HUES6 (cell line): ENCODE results near the gene IL31RA.

Experiments used
- H3K27ac ChIP-seq: 2 replicates; pipeline ENCODE4 v1.7.0; 2013; ENCODE audit warnings: low read depth, mild to moderate bottlenecking, low read length, inconsistent platforms
- H3K27me3 ChIP-seq: 2 replicates; pipeline ENCODE4 v1.6.1; 2013; ENCODE audit warnings: low read length; ENCODE audit not compliant: control insufficient read depth, insufficient read depth
- H3K36me3 ChIP-seq: 2 replicates; pipeline ENCODE4 v1.6.1; 2013; ENCODE audit warnings: low read length; ENCODE audit not compliant: control insufficient read depth, insufficient read depth
- H3K4me1 ChIP-seq: 2 replicates; pipeline ENCODE4 v1.6.1; 2013; ENCODE audit warnings: low read length; ENCODE audit not compliant: control insufficient read depth, insufficient read depth
- H3K4me3 ChIP-seq: 2 replicates; pipeline ENCODE4 v1.5.1; 2013; ENCODE audit warnings: low read depth, low read length
- H3K9ac ChIP-seq: one replicate; pipeline ENCODE4 v1.6.1; 2013; ENCODE audit warnings: mild to moderate bottlenecking, low read length
- H3K9me3 ChIP-seq: 2 replicates; pipeline ENCODE4 v1.6.1; 2013; ENCODE audit warnings: low read depth, low read length; ENCODE audit not compliant: control insufficient read depth, insufficient read depth

Gene IL31RA

DNA sequence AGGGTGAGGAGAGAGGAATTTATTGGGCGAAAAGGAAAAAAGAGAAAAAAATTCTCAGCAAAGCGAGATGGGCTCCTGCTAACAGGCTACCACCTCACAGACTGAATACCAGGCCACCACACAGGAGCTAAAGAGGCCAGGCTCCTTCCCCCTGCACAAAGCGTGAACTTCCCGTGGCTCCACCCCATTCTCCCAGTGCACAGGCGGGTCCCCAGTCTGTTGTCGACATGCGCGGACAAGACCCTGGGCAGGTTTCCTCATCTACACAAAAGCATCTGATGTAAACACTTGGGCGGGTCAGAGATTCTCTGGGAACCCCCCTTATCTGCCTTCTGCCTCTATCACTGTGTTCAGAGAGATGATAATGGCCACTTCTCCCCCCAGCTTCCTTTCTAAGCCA is 34.2 kb downstream of the IL31RA start:
- Histone ChIP-seq H3K36me3 (no peaks in the 10 kb centered on the region), H3K4me3 (no peak overlapping the region), H3K27ac (no peak overlapping the region), H3K9me3 (no peaks in the 10 kb centered on the region), H3K4me1 (no peaks in the 10 kb centered on the region), H3K9ac (no peak overlapping the region), H3K27me3 (no peaks in the 10 kb centered on the region)

DNA sequence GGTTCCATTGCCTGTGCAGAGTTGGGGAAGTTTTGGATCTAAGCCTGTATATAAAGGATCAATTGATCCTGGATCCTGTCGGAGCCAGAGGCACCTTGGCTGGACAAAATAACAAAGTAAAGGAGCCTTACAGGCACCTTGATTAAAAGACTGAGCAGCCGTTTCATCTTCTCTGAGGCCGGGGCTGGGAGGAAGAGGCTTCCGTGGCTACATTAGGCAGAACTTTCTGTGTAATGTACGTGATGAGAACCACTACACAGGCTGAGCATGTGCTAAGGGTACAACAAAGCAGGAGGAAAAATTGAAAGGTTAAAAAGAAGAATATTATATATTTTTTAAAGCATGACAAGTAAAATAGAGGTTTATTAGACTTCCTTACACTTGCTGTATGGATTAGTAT is 37.0 kb downstream of the IL31RA start:
- H3K9ac ChIP-seq: no peak overlapping the region
- H3K4me1 ChIP-seq: no peaks in the 10 kb centered on the region
- no peak overlapping the region for H3K4me3 ChIP-seq
- H3K36me3 ChIP-seq: no peaks in the 10 kb centered on the region
- no peak overlapping the region for H3K27ac ChIP-seq
- peaks cover 5% of the 10 kb centered on the region for H3K9me3 ChIP-seq
- H3K27me3 ChIP-seq: no peaks in the 10 kb centered on the region

- no peaks in the 10 kb centered on the region for H3K27me3 ChIP-seq
- H3K9ac ChIP-seq: no peak overlapping the region
- peaks cover 5% of the 10 kb centered on the region for H3K9me3 ChIP-seq
- H3K27ac ChIP-seq: no peak overlapping the region
- H3K4me1 ChIP-seq: no peaks in the 10 kb centered on the region
- no peaks in the 10 kb centered on the region for H3K36me3 ChIP-seq
- no peak overlapping the region for H3K4me3 ChIP-seq
These were observed 41.3 kb downstream of the IL31RA start for GRCh38 chr5:55892479-55892878.

- H3K27ac ChIP-seq: no peak overlapping the region
- no peaks in the 10 kb centered on the region for H3K36me3 ChIP-seq
- H3K27me3 ChIP-seq: no peaks in the 10 kb centered on the region
- H3K9me3 ChIP-seq: peaks cover 5% of the 10 kb centered on the region
- no peaks in the 10 kb centered on the region for H3K4me1 ChIP-seq
- no peak overlapping the region for H3K4me3 ChIP-seq
- no peak overlapping the region for H3K9ac ChIP-seq
These were observed 43.0 kb downstream of the IL31RA start for GRCh38 chr5:55894135-55894534.

DNA sequence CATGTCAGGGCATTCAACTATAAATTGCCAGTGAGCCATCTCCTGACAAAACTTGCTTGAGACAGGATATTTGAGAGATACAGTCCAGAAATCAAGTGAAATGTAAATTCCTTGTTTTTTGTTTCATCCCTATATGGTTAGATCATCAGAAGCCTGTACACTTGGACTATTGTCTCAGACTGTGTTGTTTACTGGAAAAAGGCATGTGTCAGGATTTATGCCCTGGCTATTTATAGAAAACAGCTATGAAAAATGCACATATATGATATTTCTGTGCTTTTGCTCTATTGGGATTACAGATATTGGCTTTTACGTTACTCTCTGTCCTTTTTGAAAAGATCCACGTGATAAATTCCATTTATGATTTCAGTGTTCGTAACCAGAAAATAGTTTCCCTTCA is 44.2 kb downstream of the IL31RA start:
- Histone ChIP-seq H3K4me1 (no peaks in the 10 kb centered on the region), H3K36me3 (no peaks in the 10 kb centered on the region), H3K9ac (no peak overlapping the region), H3K9me3 (peaks cover 5% of the 10 kb centered on the region), H3K27ac (no peak overlapping the region), H3K4me3 (no peak overlapping the region), H3K27me3 (no peaks in the 10 kb centered on the region)

DNA sequence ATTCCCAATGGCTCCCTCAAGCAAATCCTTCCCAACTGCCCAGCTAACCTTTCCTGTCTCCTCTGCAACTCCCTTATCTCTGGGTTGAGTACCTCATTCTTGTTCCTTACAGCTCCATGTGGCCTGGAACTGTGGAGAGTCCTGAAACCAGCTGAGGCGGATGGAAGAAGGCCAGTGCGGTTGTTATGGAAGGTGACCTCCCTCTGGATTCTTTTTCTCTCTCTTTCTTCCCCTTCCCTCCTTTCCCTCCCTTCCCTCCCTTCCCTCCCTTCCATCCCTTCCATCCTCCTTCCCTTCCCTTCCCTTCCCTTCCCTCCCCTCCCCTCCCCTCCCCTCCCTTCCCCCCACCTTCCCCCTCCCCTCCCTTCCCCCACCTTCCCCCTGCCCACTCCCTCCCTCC is 45.1 kb downstream of the IL31RA start:
- no peak overlapping the region for H3K27ac ChIP-seq
- H3K4me1 ChIP-seq: no peaks in the 10 kb centered on the region
- H3K27me3 ChIP-seq: no peaks in the 10 kb centered on the region
- peaks cover 3% of the 10 kb centered on the region for H3K9me3 ChIP-seq
- no peaks in the 10 kb centered on the region for H3K36me3 ChIP-seq
- H3K4me3 ChIP-seq: no peak overlapping the region
- H3K9ac ChIP-seq: no peak overlapping the region

- no peaks in the 10 kb centered on the region for H3K36me3 ChIP-seq
- no peak overlapping the region for H3K4me3 ChIP-seq
- no peaks in the 10 kb centered on the region for H3K4me1 ChIP-seq
- H3K9ac ChIP-seq: no peak overlapping the region
- H3K27ac ChIP-seq: no peak overlapping the region
- no peaks in the 10 kb centered on the region for H3K27me3 ChIP-seq
- H3K9me3 ChIP-seq: no peaks in the 10 kb centered on the region
These were observed 45.5 kb downstream of the IL31RA start for GRCh38 chr5:55896663-55897062.

- Histone ChIP-seq H3K4me3 (no peak overlapping the region), H3K36me3 (no peaks in the 10 kb centered on the region)
These were observed 46.2 kb downstream of the IL31RA start for GRCh38 chr5:55897206-55897894.

GRCh38 chr5:55897905-55898304 is 46.7 kb downstream of the IL31RA start:
- Histone ChIP-seq H3K27me3 (no peaks in the 10 kb centered on the region), H3K27ac (no peak overlapping the region), H3K4me3 (no peak overlapping the region; the same call in 1 of the 2 replicates), H3K4me1 (no peaks in the 10 kb centered on the region; the same call in 1 of the 2 replicates), H3K9me3 (no peaks in the 10 kb centered on the region), H3K36me3 (no peaks in the 10 kb centered on the region), H3K9ac (no peak overlapping the region)

More at GRCh38 chr5:55897206-55897894, 46.2 kb downstream of the IL31RA start:
- Histone ChIP-seq H3K27me3 (no peaks in the 10 kb centered on the region), H3K27ac (no peak overlapping the region), H3K9me3 (no peaks in the 10 kb centered on the region), H3K4me1 (no peaks in the 10 kb centered on the region), H3K9ac (no peak overlapping the region)

GRCh38 chr5:55899344-55899743 is 48.2 kb downstream of the IL31RA start:
- Histone ChIP-seq H3K9me3 (no peaks in the 10 kb centered on the region), H3K36me3 (no peaks in the 10 kb centered on the region), H3K4me1 (no peaks in the 10 kb centered on the region; the same call in 1 of the 2 replicates), H3K9ac (no peak overlapping the region), H3K27ac (no peak overlapping the region), H3K4me3 (no peak overlapping the region), H3K27me3 (no peaks in the 10 kb centered on the region)

GRCh38 chr5:55900068-55900467 is 48.9 kb downstream of the IL31RA start:
- Histone ChIP-seq H3K27me3 (no peaks in the 10 kb centered on the region), H3K9me3 (no peaks in the 10 kb centered on the region), H3K4me1 (no peaks in the 10 kb centered on the region; the same call in 1 of the 2 replicates), H3K9ac (no peak overlapping the region), H3K36me3 (no peaks in the 10 kb centered on the region), H3K27ac (no peak overlapping the region), H3K4me3 (no peak overlapping the region)
